Body of pancreas (tissue), 4 donors: ENCODE measurements around the gene P3H2. TPM values are rescaled to one million over a fixed set of nuclear protein-coding genes. Genes with fewer than 3 reads are reported as not detected.

Experiments used
- ATAC-seq: fragments of 150-250 bp; one replicate; pipeline ENCODE4 v1.9.1; 2016
- DNase-seq, 4 donors: peaks; one replicate each; pipeline ENCODE4 v3.0.0-alpha.2; 2019
- H3K27ac ChIP-seq, 4 donors: fragments of 200-600 bp; sonication (generic); 1 replicate in 3 of 4; 2 replicates in 1 of 4; pipeline versions ENCODE4 v1.5.1 to v1.6.1; 2016 to 2019; ENCODE audit warnings: mild to moderate bottlenecking in 1 of 4, mixed read lengths in 1 of 4, moderate library complexity in 1 of 4
- H3K27me3 ChIP-seq, 2 donors: fragments of 200-600 bp; sonication (generic); one replicate each; pipeline ENCODE4 v1.6.0; 2016; ENCODE audit warnings: mild to moderate bottlenecking in 1 of 2
- H3K36me3 ChIP-seq, 2 donors: fragments of 200-600 bp; sonication (generic); replicated peaks in 1 of 2; 2 replicates each; pipeline ENCODE4 v1.5.1; 2016; ENCODE audit warnings: low read depth in 2 of 2; ENCODE audit not compliant: insufficient read depth in 1 of 2
- H3K4me1 ChIP-seq: fragments of 200-600 bp; sonication (generic); one replicate; pipeline ENCODE4 v1.6.0; 2016
- H3K4me3 ChIP-seq, 2 donors: fragments of 200-600 bp; sonication (generic); 1 replicate in 1 of 2; 2 replicates in 1 of 2; pipeline ENCODE4 v1.5.1; 2016 to 2019
- H3K9me3 ChIP-seq, 3 donors: fragments of 200-600 bp; sonication (generic); 1 replicate in 2 of 3; 2 replicates in 1 of 3; pipeline ENCODE4 v1.5.1; 2016
- POLR2A ChIP-seq, 3 donors: fragments of 450-650 bp; IDR thresholded peaks; one replicate each; pipeline ENCODE4 v1.6.1; 2016; ENCODE audit warnings: antibody characterized with exemption in 3 of 3, mild to moderate bottlenecking in 2 of 3
- WGBS, 2 donors: methylation state at CpG; one replicate each; pipeline ENCODE4 v1.1.5; 2017; 5-methylcytosine and 5-hydroxymethylcytosine counted together
- intact Hi-C: fragments of 100-400 bp; cut with DNase I; formaldehyde crosslinking; loops from one replicate; pipeline ENCODE4 v1.15.1; 2023
- total RNA-seq, 2 donors: library from RNA; depleted of rRNA; stranded (reverse); fragments of >200 nt; gene quantifications; one replicate each; pipeline ENCODE4 v1.1.0, GENCODE V29; 2016
- TF ChIP-seq, protein P1 (sequence below), 7 experiments: fragments of 450-650 bp in 4 of 7; fragments of 200-600 bp in 3 of 7; sonication (generic) in 3 of 7; IDR thresholded peaks; one replicate each; pipeline ENCODE4 v1.5.1; 2016 to 2019; ENCODE audit warnings: antibody characterized with exemption in 7 of 7

P3H2 gene
- total RNA-seq, 2 donors from 2014 or later, result 3.0 to 35.5 TPM

GRCh38 chr3:189921770-189922169, 198.9 kb downstream of the P3H2 start:
- Histone ChIP-seq H3K36me3 (no peaks in the 10 kb centered on the region), H3K4me3 (no peak overlapping the region), H3K4me1 (peaks cover 4% of the 10 kb centered on the region), H3K9me3 (no peaks in the 10 kb centered on the region), H3K27me3 (no peaks in the 10 kb centered on the region), H3K27ac (no peak overlapping the region)
- ATAC-seq (no peak), DNase-seq (no peak)
- no peak for TF ChIP-seq POLR2A (IDR thresholded peaks at IDR 0.05)
- TF ChIP-seq, protein P1, sequence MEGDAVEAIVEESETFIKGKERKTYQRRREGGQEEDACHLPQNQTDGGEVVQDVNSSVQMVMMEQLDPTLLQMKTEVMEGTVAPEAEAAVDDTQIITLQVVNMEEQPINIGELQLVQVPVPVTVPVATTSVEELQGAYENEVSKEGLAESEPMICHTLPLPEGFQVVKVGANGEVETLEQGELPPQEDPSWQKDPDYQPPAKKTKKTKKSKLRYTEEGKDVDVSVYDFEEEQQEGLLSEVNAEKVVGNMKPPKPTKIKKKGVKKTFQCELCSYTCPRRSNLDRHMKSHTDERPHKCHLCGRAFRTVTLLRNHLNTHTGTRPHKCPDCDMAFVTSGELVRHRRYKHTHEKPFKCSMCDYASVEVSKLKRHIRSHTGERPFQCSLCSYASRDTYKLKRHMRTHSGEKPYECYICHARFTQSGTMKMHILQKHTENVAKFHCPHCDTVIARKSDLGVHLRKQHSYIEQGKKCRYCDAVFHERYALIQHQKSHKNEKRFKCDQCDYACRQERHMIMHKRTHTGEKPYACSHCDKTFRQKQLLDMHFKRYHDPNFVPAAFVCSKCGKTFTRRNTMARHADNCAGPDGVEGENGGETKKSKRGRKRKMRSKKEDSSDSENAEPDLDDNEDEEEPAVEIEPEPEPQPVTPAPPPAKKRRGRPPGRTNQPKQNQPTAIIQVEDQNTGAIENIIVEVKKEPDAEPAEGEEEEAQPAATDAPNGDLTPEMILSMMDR (IDR thresholded peaks at IDR 0.05), result no peak
- intact Hi-C loops, result no loop called here

GRCh38 chr3:189914799-189915198, 205.9 kb downstream of the P3H2 start:
- no peaks in the 10 kb centered on the region for H3K36me3 ChIP-seq
- DNase-seq (no peak), ATAC-seq (no peak)
- H3K4me3 ChIP-seq, result no peak overlapping the region
- H3K27me3 ChIP-seq, result no peaks in the 10 kb centered on the region
- no peak for TF ChIP-seq POLR2A (IDR thresholded peaks at IDR 0.05)
- TF ChIP-seq, protein P1 (IDR thresholded peaks at IDR 0.05), result no peak
- no peak overlapping the region for H3K27ac ChIP-seq
- WGBS, 2 donors, result 79% methylated on average over 3 of the region's 3 CpGs
- intact Hi-C loops, result no loop called here
- H3K4me1 ChIP-seq, result no peaks in the 10 kb centered on the region
- H3K9me3 ChIP-seq, result no peaks in the 10 kb centered on the region

- no peaks in the 10 kb centered on the region for H3K4me1 ChIP-seq
- no peaks in the 10 kb centered on the region for H3K9me3 ChIP-seq
- no peaks in the 10 kb centered on the region for H3K27me3 ChIP-seq
- H3K36me3 ChIP-seq, result no peaks in the 10 kb centered on the region
- no peak for ATAC-seq
- TF ChIP-seq, protein P1 (IDR thresholded peaks at IDR 0.05), result no peak
- TF ChIP-seq POLR2A (IDR thresholded peaks at IDR 0.05), result no peak
- DNase-seq, result no peak
- 38 to 41% methylated on average over 1 of the region's 1 CpG for WGBS, 2 donors
- intact Hi-C loops, result no loop called here
- H3K27ac ChIP-seq, result no peak overlapping the region
- H3K4me3 ChIP-seq, result no peak overlapping the region
Observed at GRCh38 chr3:189911001-189911400, 209.7 kb downstream of the P3H2 start.

GRCh38 chr3:189909573-189909972, 211.1 kb downstream of the P3H2 start:
- 77 to 89% methylated on average over 2 of the region's 2 CpGs for WGBS, 2 donors
- DNase-seq, result no peak
- intact Hi-C loops, result no loop called here
- Histone ChIP-seq H3K27ac (no peak overlapping the region), H3K36me3 (no peaks in the 10 kb centered on the region), H3K4me3 (no peak overlapping the region), H3K9me3 (no peaks in the 10 kb centered on the region), H3K27me3 (no peaks in the 10 kb centered on the region), H3K4me1 (no peaks in the 10 kb centered on the region)
- no peak for TF ChIP-seq POLR2A (IDR thresholded peaks at IDR 0.05)
- TF ChIP-seq, protein P1 (IDR thresholded peaks at IDR 0.05), result no peak
- ATAC-seq, result no peak

DNA sequence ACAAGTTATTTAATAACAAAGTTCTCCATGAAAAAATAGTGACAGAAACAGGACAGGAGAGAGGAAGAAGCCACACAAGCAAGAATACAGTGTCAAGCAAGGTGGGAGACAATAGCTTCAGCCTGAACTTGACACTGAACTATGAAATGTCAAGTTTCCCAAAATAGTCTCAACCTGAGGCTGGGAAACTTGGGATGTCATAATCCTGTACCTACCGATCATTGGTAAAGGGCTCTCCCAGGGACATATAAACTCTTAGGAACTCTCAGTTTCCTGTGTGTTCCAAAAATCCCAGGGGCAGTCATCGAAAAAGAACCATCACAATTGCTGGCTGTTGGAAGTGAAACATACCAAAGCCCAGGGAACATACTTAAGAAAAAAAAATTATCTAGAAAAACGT, 211.6 kb downstream of the P3H2 start:
- intact Hi-C loops, result no loop called here
- 65 to 75% methylated on average over 3 of the region's 3 CpGs for WGBS, 2 donors

More for the DNA sequence above, 211.6 kb downstream of the P3H2 start:
- Histone ChIP-seq H3K4me3 (no peak overlapping the region), H3K27ac (no peak overlapping the region), H3K4me1 (no peaks in the 10 kb centered on the region), H3K27me3 (no peaks in the 10 kb centered on the region), H3K36me3 (no peaks in the 10 kb centered on the region), H3K9me3 (no peaks in the 10 kb centered on the region)
- TF ChIP-seq, protein P1 (IDR thresholded peaks at IDR 0.05), result no peak
- no peak for TF ChIP-seq POLR2A (IDR thresholded peaks at IDR 0.05)
- ATAC-seq (no peak), DNase-seq (no peak)
